ENCODE data around the gene PRND.
"Not testable (repeated sequence)": the region's sequence is repeated elsewhere in the genome, so short reads cannot be mapped to it uniquely, and the experiment has no call there.

PRND gene

GRCh38 chr20:4740774-4741431, 19.2 kb downstream of the PRND start:
- DNase-seq: peak; percentile 88

DNA sequence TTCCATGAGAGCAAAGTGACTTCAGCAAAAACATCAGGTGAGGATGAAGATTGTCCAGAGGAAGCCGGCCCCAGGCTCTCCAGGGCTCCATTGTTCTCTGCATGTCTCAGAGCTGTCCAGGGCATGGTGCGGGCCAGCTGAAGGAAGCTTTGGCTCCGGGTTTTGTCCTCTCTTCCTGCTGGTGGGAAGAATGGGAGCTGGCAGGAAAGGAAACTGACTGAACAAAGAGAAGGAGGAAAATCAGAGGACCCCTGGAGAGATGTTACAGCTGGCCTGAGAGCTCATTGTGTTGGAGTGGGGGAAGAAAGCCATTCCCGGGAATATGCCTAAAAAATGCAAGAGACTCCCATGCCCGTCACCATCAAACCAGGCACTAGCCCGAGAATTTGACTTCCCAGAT, 27.1 kb downstream of the PRND start:
- DNase-seq: no peak

GRCh38 chr20:4749326-4749725, 27.6 kb downstream of the PRND start:
- no peak for DNase-seq

DNA sequence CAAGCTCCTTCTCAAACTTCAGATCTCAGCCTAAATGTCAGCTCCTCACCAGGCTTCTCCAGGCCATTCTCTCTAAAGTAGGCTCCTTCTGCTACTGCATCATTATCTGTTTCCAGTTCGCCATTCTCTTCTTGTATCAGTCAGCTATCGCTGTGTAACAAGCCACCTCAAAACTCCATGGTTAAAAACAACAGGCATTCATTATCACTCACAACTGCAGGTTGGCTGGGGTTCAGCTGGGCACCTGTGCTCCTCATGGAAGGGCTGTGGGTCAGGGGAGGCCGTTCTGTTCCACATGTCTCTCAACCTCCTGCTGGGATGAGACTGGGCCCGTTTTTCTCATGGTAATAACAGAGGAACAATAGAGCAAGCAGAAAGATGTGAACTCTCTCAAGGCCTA, 28.7 kb downstream of the PRND start:
- no peak for DNase-seq

DNA sequence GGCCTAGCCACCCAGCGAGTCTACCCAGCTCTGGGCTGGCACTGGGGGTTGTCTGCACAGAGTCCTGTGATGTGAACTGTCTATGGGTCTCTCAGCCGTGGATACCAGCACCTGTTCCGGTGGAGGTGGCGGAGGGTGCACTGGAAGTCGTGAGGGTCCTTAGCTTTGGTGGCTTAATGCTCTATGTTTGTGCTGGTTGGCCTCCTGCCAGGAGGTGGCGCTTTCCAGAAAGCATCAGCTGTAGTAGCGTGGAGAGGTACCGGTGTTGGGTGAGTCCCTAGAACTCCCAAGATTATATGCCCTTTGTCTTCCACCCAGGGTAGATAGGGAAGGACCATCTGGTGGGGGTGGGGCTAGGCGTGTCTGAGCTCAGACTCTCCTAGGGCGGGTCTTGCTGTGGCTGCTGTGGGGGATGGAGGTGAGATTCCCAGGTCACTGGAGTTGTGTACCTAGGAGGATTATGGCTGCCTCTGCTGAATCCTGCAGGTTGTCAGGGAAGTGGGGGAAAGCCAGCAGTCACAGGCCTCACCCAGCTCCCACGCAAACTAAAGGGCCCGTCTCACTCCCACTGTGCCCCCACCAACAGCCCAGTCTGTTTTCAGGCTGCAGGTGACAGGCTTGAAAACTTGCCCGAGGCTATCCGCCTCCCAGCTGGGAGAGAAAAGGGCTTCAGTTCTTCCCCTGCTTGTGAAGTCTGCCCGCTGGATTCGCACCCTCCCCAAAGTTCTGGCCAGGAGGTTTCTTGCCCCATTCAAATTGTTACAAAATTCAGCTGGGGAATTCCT, 37.6 kb downstream of the PRND start:
- peak; percentile 96 for DNase-seq

- DNase-seq: no peak
These were observed 41.6 kb downstream of the PRND start for GRCh38 chr20:4763261-4763660.

DNA sequence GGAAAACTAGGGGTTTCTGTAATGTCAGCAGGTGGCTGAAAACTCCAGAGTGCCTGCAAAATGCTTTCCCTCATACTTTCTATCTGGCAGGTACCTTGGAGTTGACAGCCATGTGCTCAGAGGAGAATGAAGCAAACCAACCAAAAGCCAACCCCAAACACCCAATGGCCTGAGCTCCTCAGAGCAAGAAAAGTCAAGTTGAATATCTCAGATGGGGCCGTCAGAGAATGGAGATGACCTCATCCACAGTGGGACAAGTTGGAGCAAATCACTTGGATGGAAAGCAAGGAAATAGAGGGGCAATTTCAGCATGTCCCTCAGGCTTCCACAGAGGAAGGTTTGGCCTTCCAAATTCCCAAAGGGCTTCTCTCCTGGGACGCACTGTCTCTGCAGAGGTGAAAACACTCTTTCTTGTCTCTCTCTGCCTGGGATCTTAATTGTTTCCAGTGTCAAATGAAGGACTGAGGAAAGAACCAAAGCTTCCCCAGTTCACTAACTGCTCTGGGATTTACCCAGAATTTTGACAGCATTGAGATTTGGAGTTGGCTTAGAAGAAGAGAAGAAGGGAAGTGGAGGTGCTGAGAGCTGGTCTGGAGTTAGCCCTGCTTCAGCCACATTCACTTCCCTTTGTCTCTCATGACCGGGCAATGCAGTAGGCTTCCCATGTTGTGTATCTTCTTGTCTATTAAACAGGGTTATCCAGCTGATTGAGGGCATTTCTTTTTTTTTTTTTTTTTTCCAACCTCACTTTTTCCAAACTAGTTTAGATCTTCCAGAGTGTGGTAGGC, 42.2 kb downstream of the PRND start:
- DNase-seq: no peak

- DNase-seq: no peak
These were observed 43.1 kb downstream of the PRND start for GRCh38 chr20:4764805-4765204.

DNA sequence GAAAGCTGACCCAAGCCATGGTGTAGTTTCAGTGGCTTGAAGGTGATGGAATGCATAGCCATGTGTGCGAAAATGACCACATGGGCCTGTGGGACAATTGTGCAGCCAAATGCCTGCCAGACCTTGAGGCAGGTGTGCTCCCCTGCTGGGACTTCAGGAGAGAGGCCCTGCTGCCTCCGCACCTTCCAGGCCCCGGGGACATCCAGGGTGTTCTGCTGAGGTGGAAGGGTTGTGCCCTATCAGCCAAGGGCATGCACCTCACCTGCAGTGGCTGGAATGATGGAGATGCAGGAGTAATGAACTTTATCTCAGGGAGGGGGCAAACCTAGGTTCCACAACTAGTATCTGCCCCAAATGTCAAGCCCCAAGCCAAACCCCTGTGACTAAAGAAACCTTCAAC, 44.0 kb downstream of the PRND start:
- no peak for DNase-seq

DNA sequence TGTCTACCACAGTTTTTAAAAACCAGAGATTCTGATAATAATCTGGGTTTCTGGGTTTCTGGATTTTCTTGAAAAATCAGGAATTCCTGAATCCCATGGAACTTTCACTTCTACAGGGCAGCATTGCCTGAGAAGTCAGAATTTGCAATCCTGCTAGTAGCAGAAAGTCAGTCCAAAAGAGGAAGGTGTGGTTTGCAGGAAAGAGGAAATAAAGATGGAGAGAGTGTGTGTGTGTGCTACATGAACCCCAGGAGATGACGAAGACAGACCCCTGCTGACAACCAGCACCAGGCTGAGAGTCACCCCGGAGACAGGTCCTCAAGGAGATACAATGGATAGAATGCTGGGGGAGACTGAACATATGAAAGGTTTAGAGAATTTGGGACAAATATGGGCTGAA, 44.9 kb downstream of the PRND start:
- DNase-seq: no peak

GRCh38 chr20:4767084-4767483, 45.4 kb downstream of the PRND start:
- DNase-seq: no peak

DNA sequence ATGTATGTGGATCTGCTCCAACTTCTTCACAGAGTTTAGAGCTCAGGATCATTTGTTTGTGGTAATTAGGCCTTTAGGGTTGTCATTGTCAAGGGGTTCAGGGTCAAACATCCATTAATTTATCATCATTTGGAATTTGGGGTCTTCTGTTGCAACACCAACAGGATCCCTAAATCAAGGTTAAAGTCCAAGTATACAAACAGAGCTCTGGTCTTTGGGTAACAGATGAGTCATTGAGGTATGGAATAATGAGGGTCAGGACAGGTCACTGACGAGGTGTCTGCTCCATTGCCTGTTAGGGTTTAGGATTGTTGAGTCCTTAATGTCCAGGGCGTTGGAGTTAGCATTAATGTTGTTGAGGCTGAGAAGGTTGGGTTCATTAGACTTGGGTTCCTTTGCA, 47.6 kb downstream of the PRND start:
- peak; percentile 24 for DNase-seq

DNA sequence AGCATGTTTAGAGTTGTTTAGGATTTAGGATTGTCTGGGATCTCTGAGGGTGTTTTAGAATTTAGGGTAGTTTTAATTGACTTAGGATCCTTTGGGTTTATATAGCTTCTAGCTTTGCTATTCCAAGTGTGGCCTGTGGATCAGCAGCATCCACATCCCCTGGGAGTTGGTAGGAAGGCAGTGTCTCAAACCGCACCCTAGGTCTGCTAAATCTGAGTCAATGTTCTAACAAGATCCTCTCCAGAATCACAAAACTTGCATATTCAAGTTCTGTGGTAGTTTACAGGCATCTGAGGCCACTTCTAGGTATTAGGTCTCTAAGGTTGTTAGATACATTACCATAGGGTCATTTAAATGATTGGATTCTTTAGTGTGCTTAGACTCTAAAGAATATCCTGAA, 48.3 kb downstream of the PRND start:
- DNase-seq: peak; percentile 80

DNA sequence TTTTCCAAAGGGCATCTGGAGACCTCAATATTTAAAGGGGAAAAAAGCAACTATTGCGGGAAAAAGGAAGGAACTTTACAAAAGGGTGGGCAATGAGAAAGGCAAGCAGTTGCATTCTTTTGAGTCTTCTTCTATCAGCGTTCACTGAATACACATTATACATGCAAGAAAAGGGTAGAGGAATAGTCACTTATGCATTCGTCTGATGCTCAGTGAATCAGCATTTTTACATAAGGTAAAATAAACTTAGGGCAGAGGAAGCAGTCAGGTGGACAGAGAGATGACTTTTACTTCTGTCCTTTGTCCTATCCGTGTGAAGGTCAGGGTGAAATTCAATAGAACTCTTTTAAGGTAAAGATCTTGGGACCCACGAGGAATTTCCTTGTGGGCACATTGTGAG, 49.3 kb downstream of the PRND start:
- DNase-seq: no peak

DNA sequence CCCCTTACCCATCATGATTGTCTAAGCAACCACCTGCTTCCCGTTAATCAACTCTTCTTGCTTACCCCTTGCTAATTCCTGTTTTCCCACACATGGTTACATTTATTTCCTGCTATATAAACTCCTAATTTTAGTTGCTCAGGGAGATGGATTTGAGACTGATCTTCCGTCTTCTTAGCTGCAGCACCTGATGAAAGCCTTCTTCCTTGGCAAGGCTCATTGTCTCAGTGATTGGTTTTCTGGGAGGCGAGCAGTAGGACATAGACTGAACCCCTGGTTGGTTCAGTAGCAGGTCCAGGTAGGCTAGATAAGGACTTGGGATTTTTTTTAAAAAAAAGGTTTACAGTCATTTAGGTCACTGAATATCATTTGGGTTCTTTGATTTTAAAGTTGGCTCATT, 50.4 kb downstream of the PRND start:
- no peak for DNase-seq

DNA sequence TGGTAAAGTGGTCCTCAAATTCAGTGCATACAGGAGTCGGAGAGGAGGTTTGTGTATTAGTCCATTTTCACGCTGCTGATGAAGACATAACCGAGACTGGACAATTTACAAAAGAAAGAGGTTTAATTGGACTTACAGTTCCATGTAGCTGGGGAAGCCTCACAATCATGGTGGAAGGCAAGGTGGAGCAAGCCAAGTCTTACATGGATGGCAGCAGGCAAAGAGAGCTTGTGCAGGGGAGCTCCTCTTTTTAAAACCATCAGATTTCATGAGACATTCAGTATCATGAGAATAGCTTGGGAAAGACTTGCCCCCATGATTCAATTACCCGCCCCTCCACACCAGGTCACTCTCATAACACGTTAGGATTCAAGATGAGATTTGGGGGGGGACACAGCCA, 51.3 kb downstream of the PRND start:
- DNase-seq: not testable (repeated sequence)

DNA sequence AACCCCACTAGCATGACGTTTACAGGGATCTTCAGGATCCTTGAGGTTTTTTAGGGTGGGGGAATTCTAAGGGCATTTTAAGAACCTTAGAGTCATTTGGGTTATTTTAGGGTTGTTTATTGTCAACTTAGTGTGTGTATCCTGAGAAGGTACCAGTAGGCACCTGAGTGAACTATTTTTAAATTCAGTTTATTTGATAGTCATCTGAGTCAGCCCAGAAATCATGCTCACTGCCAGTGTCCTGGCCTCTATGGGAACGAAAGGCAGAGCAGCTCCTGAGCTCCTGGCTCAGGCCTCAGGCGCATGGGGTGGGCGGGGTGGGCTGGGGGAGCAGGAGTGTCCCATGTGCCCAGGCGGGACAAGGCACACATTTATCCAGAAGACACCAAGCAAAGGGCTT, 52.0 kb downstream of the PRND start:
- DNase-seq: no peak

DNA sequence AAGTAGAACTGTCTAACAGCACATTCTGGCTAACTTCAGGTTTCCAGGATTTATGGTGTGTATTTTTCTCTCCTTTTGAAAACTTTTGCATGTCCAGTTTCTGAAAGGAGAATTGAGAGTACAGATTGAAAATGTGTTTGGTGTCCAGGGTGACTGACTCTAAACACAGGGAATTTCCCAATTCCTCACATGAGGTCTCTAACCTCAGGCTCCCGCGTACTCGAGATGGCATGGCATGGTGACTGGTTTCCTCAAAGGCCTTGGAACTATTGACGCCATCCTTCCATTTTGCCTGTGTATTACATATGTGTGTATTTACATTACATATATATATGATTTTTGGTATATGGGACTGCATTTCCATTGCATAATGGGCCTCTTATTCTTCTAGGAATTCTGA, 52.5 kb downstream of the PRND start:
- DNase-seq: no peak

DNA sequence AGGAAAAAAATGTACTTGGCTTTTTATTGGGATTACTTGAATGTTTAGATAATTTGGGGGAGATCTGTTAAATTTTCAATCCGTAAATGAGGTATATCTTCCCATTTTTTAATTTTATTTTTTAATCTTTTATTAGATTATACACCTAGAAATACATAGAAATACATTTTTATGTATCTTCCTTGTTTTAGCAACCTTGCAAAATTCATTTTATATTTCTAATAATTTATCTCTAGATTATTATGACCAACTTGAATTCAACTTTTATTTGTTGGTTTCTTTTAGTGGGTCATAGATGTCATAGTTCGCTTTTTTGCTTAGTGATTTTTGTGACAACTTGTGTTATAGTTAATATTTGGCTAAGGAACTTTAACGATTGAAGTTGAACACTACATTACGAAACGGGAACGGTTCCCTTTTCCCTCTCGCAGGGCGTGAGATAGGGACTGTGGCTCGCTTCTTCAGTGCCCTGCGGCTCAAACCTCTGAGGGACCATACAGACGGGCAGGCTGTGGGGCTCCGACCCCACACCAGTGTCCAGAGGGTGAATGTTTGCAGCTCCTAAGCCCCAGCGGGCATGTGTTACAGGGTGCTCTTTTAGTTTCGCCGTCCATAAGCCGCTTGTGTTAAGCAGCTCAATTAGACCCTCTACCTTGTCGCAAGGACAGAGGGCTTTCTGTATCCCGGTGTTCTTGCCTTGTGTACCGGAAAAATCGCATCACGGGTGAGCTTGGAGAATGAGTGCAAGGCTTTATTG, 53.8 kb downstream of the PRND start:
- peak; percentile 80 for DNase-seq

DNA sequence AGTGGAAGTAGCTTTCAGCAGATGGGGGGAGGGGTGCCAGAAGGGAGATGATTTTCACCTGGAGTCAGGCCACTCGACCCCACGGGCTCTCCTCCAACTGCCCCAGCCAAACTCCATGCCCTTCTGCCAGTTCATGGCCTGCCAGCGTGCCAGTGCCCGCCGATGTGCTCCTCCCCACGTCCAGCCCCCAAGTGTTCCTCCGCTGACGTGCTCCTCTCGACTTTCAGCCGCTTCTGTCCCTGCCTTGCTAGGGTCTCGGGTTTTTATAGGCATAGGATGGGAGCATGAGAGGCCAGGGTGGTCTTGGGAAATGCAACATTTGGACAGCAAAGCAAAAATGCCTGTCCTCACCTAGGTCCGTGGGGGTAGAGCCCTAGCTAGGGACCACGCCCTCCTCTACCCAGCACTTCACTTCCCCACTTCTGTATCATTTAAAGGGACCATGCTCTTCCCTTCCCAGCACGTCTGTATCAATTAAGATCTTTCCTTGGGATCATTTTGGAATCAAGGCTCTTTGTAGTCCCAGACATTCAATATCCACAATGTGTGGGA, 54.4 kb downstream of the PRND start:
- DNase-seq: no peak
